ENCODE results near the gene UTS2. TPM values are rescaled to one million over a fixed set of nuclear protein-coding genes. Genes with fewer than 3 reads are reported as not detected.

Gene UTS2
- total RNA-seq, 1 donor from 2014 or later: not detected

DNA sequence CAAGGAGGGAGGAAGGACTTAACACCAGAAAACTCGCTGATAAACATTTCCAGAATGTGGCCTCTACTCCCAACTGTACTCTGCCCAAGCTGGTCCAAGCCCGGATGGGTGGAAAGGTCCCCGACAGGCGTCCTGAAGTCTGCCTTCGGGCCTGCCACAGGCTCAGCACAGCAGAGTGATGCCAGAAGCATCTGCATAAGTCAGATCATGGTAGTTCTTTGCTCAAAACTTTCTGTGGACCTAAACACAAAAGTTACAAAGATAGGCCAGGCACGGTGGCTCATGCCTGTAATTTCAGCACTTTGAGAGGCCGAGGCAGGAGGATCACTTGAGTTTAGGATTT is 790 bp upstream of the UTS2 start:
- TF ChIP-seq, protein P1, sequence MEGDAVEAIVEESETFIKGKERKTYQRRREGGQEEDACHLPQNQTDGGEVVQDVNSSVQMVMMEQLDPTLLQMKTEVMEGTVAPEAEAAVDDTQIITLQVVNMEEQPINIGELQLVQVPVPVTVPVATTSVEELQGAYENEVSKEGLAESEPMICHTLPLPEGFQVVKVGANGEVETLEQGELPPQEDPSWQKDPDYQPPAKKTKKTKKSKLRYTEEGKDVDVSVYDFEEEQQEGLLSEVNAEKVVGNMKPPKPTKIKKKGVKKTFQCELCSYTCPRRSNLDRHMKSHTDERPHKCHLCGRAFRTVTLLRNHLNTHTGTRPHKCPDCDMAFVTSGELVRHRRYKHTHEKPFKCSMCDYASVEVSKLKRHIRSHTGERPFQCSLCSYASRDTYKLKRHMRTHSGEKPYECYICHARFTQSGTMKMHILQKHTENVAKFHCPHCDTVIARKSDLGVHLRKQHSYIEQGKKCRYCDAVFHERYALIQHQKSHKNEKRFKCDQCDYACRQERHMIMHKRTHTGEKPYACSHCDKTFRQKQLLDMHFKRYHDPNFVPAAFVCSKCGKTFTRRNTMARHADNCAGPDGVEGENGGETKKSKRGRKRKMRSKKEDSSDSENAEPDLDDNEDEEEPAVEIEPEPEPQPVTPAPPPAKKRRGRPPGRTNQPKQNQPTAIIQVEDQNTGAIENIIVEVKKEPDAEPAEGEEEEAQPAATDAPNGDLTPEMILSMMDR (IDR thresholded peaks at IDR 0.05; ENCODE audit: borderline replicate concordance): no peak
- intact Hi-C loops (cut with micrococcal nuclease): no loop called here
- Histone ChIP-seq H3K36me3 (no peaks in the 10 kb centered on the region), H3K9me3 (replicated peaks) (no peaks in the 10 kb centered on the region), H3K4me3 (no peak overlapping the region), H3K27me3 (ENCODE audit: low read depth) (peaks cover 4% of the 10 kb centered on the region), H3K4me1 (no peaks in the 10 kb centered on the region), H3K27ac (replicated peaks) (no peak overlapping the region)
- DNase-seq: no peak

GRCh38 chr1:7850786-7851185 is 2.1 kb downstream of the UTS2 start:
- intact Hi-C loops (cut with micrococcal nuclease): no loop called here
- no peaks in the 10 kb centered on the region for H3K4me1 ChIP-seq
- TF ChIP-seq, protein P1 (IDR thresholded peaks at IDR 0.05; ENCODE audit: borderline replicate concordance): no peak
- H3K4me3 ChIP-seq: no peak overlapping the region
- no peaks in the 10 kb centered on the region for H3K36me3 ChIP-seq
- H3K9me3 ChIP-seq (replicated peaks): no peaks in the 10 kb centered on the region
- H3K27me3 ChIP-seq (ENCODE audit: low read depth): peaks cover 4% of the 10 kb centered on the region
- no peak for DNase-seq
- no peak overlapping the region for H3K27ac ChIP-seq (replicated peaks)

- TF ChIP-seq, protein P1 (IDR thresholded peaks at IDR 0.05; ENCODE audit: borderline replicate concordance): no peak
- H3K9me3 ChIP-seq (replicated peaks): no peaks in the 10 kb centered on the region
- H3K36me3 ChIP-seq: peaks cover 28% of the 10 kb centered on the region
Measured at GRCh38 chr1:7847599-7847998, 5.3 kb downstream of the UTS2 start.

DNA sequence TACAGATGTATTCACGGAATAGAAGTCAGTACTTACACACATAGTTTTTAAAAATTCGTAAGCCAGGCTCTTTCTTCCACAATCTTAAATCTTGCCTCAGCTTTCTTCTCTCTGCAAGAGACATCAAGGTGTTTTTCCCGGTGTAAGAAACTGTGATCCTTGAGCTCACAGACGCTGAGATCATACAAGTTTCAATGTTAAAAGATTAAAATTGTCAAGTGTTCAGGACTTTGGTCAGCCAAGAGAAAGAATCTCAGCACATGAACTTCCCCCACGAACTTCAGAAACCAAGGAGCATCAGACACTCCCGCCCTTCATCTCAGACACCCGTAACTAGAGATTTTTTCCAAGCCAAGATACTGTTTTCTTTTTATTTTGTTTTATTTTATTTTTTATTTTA is 6.2 kb downstream of the UTS2 start:
- H3K27ac ChIP-seq (replicated peaks): no peak overlapping the region
- peaks cover 38% of the 10 kb centered on the region for H3K36me3 ChIP-seq
- H3K4me1 ChIP-seq: no peaks in the 10 kb centered on the region
- TF ChIP-seq, protein P1 (IDR thresholded peaks at IDR 0.05; ENCODE audit: borderline replicate concordance): no peak
- intact Hi-C loops (cut with micrococcal nuclease): no loop called here
- H3K27me3 ChIP-seq (ENCODE audit: low read depth): no peaks in the 10 kb centered on the region
- DNase-seq: no peak
- H3K9me3 ChIP-seq (replicated peaks): no peaks in the 10 kb centered on the region
- no peak overlapping the region for H3K4me3 ChIP-seq

More at GRCh38 chr1:7847599-7847998, 5.3 kb downstream of the UTS2 start:
- Histone ChIP-seq H3K27ac (replicated peaks) (no peak overlapping the region), H3K27me3 (ENCODE audit: low read depth) (no peaks in the 10 kb centered on the region), H3K4me3 (no peak overlapping the region), H3K4me1 (no peaks in the 10 kb centered on the region)
- DNase-seq: no peak
- intact Hi-C loops (cut with micrococcal nuclease): no loop called here

DNA sequence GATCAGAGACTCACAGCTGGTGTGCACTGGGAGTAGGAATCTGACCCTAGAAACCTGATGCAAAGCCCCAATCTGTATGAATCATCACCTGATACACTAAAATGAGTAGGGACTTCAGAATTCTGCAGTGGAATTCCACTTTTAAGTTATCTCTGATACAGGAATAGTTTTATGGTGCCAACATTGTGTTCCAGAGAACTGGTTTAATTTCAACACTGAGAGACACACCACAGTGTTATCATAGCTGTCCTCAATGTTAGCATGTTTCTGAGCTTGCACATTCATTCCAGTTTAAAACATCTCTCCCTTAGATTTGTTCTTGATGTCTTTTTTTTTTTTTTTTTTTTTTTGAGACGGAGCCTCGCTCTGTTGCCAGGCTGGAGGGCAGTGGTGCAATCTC is 7.1 kb downstream of the UTS2 start:
- Histone ChIP-seq H3K4me1 (no peaks in the 10 kb centered on the region), H3K27me3 (ENCODE audit: low read depth) (no peaks in the 10 kb centered on the region), H3K4me3 (no peak overlapping the region), H3K27ac (replicated peaks) (no peak overlapping the region), H3K36me3 (peaks cover 47% of the 10 kb centered on the region), H3K9me3 (replicated peaks) (no peaks in the 10 kb centered on the region)
- TF ChIP-seq, protein P1 (IDR thresholded peaks at IDR 0.05; ENCODE audit: borderline replicate concordance): no peak
- intact Hi-C loops (cut with micrococcal nuclease): no loop called here
- no peak for DNase-seq

DNA sequence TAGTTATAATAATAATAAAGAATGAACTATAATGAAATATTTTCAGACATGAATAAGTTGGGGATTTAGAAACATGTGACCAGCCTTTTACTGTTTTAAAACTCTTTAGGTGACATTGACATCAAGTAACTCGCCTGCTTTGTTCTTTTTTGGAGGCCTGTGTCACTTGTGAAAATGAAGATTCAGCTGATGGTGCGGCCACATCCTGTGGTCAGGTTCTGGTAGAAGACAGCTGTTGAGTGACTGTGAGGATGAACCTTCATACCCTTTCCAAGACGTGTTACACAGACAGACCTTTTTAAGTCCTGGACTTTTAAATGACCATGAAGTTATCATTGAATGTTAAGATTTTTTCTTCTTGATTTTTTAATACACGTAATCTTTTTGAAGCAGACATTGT is 10.3 kb downstream of the UTS2 start:
- H3K36me3 ChIP-seq: peaks cover 79% of the 10 kb centered on the region
- H3K9me3 ChIP-seq (replicated peaks): peaks cover 21% of the 10 kb centered on the region
- intact Hi-C loops (cut with micrococcal nuclease): no loop called here
- H3K27ac ChIP-seq (replicated peaks): no peak overlapping the region
- H3K4me3 ChIP-seq: no peak overlapping the region
- H3K4me1 ChIP-seq: no peaks in the 10 kb centered on the region
- H3K27me3 ChIP-seq (ENCODE audit: low read depth): no peaks in the 10 kb centered on the region
- no peak for DNase-seq
- TF ChIP-seq, protein P1 (IDR thresholded peaks at IDR 0.05; ENCODE audit: borderline replicate concordance): no peak
